Brain microvascular endothelial cell (primary cell): Measurements from ENCODE around the gene LRIT1.

ENCODE experiments used
- DNase-seq: peaks from one replicate; pipeline ENCODE4 v3.0.0-alpha.2; 2020
- H3K27ac ChIP-seq: fragments of 250-450 bp; sonication (Bioruptor Pico); 2 replicates; pipeline ENCODE4 v1.5.1; 2020; ENCODE audit warnings: mild to moderate bottlenecking, moderate library complexity
- H3K27me3 ChIP-seq: fragments of 250-450 bp; sonication (Bioruptor Pico); replicated peaks from 2 replicates; pipeline ENCODE4 v1.5.1; 2020; ENCODE audit warnings: mild to moderate bottlenecking
- H3K36me3 ChIP-seq: fragments of 250-450 bp; sonication (Bioruptor Pico); replicated peaks from 2 replicates; pipeline ENCODE4 v1.5.1; 2020; ENCODE audit warnings: mild to moderate bottlenecking
- H3K4me3 ChIP-seq: 2 replicates; pipeline ENCODE4 v1.5.1; 2011; ENCODE audit warnings: low read depth, mild to moderate bottlenecking, control low read depth, low read length, moderate library complexity
- CTCF ChIP-seq: IDR thresholded peaks from 2 replicates; pipeline ENCODE4 v1.5.1; 2011; ENCODE audit warnings: low read depth, mild to moderate bottlenecking, moderate library complexity, low read length, control low read depth, inconsistent platforms; ENCODE audit errors: missing control alignments
- in situ Hi-C: cut with HindIII; loops from 2 replicates; pipeline ENCODE4 v1.10.0; 2017; ENCODE audit warnings: low sequenced_read_pairs, low pct_ligation_motif_present

Gene LRIT1

DNA sequence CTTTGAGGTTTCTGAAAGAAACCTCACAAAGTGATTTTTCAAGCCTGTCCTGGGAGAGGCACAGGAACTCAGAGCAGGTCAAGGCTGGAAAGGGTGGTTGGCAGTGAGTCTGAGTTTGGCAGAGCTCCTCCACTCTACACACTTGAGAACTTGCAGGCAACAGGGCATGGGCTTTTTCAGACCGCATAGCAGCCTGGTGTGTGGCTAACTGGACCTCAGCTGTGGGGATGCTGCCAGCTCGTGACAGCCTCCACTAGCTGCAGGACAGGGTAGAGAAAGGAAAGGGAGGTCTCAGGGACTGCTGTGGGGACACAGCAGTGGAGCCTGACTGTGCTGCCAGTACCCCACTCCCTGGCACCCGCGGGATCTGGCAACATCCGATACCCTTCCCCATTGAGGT, 44.4 kb downstream of the LRIT1 start:
- in situ Hi-C loops = no loop called here
- Histone ChIP-seq H3K4me3 (no peak overlapping the region), H3K27me3 (peaks cover 37% of the 10 kb centered on the region), H3K27ac (no peak overlapping the region), H3K36me3 (no peaks in the 10 kb centered on the region)
- TF ChIP-seq CTCF = no peak
- no peak for DNase-seq

DNA sequence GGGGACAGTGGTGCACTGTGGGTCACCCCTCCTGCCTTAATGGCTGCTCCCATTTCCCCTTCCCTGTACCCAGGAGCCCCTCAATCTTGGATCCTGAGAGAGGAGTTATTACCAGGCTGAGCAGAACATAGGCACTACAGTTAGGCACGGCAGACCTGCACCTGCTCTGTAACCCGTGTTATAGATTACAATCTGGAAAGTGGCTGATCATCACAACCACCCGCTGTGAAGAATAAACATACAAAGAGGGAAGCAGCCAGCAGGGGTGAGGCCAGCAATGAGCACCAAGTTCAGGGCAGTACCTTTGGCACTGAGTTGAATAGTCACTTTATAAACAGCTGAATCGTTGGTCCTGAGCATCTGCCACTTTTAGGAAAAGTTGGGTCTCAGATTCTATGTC, 45.3 kb downstream of the LRIT1 start:
- in situ Hi-C loops = no loop called here
- Histone ChIP-seq H3K36me3 (no peaks in the 10 kb centered on the region), H3K27me3 (peaks cover 37% of the 10 kb centered on the region), H3K4me3 (no peak overlapping the region), H3K27ac (no peak overlapping the region)
- DNase-seq = no peak
- no peak for TF ChIP-seq CTCF

DNA sequence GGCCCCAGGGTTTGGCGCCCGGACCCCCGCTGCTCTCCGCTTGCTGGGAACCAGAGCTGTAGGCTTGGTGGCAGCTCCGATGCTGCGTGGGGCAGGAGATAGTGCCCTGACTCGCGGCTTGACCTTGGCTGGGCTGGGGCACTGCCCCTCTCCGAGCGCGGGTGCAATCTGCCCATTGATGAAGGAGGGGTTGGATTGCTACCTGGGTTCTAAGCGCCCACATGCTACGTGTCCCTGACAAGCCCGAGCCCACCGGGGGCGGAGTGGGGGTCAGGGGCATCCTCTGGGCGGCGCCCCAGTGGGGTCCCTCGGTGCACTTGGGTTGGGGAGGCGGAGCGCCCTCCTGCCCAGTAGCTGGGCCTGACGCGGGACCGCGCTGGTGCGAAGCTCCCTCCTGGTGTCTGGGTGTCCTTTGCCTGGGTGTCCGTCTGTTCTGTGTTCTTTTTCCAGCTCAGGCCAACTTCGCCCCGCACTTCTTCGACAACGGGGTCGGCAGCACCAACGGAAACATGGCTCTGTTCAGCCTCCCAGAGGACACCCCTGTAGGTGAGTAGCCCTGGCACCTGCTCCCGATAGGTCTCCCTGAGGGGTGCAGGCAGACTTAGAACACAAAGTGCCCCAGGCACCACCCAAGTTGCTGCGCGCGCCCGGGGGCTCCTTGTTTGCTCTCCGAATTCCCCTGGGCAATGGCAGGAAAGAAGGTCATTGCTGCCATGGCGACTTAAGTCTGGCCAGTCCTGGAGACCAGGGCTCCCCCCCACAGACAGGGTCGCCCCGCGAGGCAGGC, 46.1 kb downstream of the LRIT1 start:
- no peak overlapping the region for H3K4me3 ChIP-seq
- in situ Hi-C loops = no loop called here
- no peak for TF ChIP-seq CTCF
- H3K36me3 ChIP-seq = no peaks in the 10 kb centered on the region
- H3K27ac ChIP-seq = no peak overlapping the region
- no peak for DNase-seq
- H3K27me3 ChIP-seq = peaks cover 37% of the 10 kb centered on the region

- DNase-seq = no peak
- no peak for TF ChIP-seq CTCF
- Histone ChIP-seq H3K4me3 (peak within 1 kb of the TSS; percentile 29), H3K27me3 (peaks cover 37% of the 10 kb centered on the region), H3K27ac (no peak within 1 kb of the TSS), H3K36me3 (no peaks in the 10 kb centered on the region)
- in situ Hi-C loops = no loop called here
Measured at GRCh38 chr10:84194424-84195043, 46.8 kb downstream of the LRIT1 start, which contains the start of gene CDHR1. Gene CDHR1, plus strand, starts transcription at chr10:84194537. Its CDS starts 224 bp downstream, at chr10:84194761.

GRCh38 chr10:84193846-84194423, 47.4 kb downstream of the LRIT1 start:
- no peak for DNase-seq
- H3K4me3 ChIP-seq = peak overlapping the region; percentile 29
- in situ Hi-C loops = no loop called here
- no peak for TF ChIP-seq CTCF
- no peak overlapping the region for H3K27ac ChIP-seq
- peaks cover 37% of the 10 kb centered on the region for H3K27me3 ChIP-seq
- H3K36me3 ChIP-seq = no peaks in the 10 kb centered on the region
